Measurements from ENCODE around the gene DPYSL5.

GRCh38 chr2:26975102-26975501 lies 127.2 kb downstream of the DPYSL5 start:
- no peak for TF ChIP-seq GATA2 (IDR thresholded peaks at IDR 0.05; ENCODE audit: low read depth, low read length)
- TF ChIP-seq GATA3 (IDR thresholded peaks at IDR 0.05; ENCODE audit: low read depth, low read length), result no peak
